A549 (cell line): ENCODE data around the gene ATXN3L. TPM values are rescaled to one million over a fixed set of nuclear protein-coding genes. Genes with fewer than 3 reads are reported as not detected.

Experiments
- ATAC-seq, 2 experiments: fragments of 200-7000 bp in 1 of 2; fragments of >200 bp in 1 of 2; cut with Nextera tagmentation in 1 of 2; cut with Tn5 transposase in 1 of 2; 3 replicates each; pipeline versions ENCODE4 v1.8.0 to v1.9.1; 2018 to 2020; ENCODE audit warnings: mild to moderate bottlenecking in 1 of 2, moderate library complexity in 1 of 2
- CTCF ChIA-PET: fragments of 300-600 bp; sonication (Branson Sonifier 250); formaldehyde crosslinking; extraction: SDS; loops from one replicate; lab custom pipeline; 2021; ENCODE audit warnings: antibody characterized with exemption, inconsistent platforms; lab: Yijun Ruan, JAX
- POLR2A ChIA-PET: fragments of 350-600 bp; formaldehyde crosslinking; extraction: SDS; loops from one replicate; lab custom pipeline; 2021; ENCODE audit warnings: antibody characterized with exemption, inconsistent platforms; lab: Yijun Ruan, JAX
- DNase-seq, 2 experiments: peaks; one replicate each; pipeline versions ENCODE4 v3.0.0 to v3.0.0-alpha.2; 2011 to 2016; ENCODE audit warnings: low read depth in 1 of 2, low spot score in 1 of 2
- FAIRE-seq: peaks from 2 replicates; lab custom pipeline; 2011; peaks lifted over from hg19 to GRCh38; lab: Jason Lieb, UNC
- H3K27ac ChIP-seq, 2 experiments: fragments of >200 bp; sonication (Bioruptor Twin); formaldehyde crosslinking; 3 replicates each; pipeline ENCODE4 v1.5.1; 2016 to 2017
- H3K4me1 ChIP-seq: fragments of >200 bp; sonication (Bioruptor Twin); formaldehyde crosslinking; 3 replicates; pipeline ENCODE4 v1.6.1; 2016
- H3K4me2 ChIP-seq: fragments of >200 bp; sonication (Bioruptor Twin); formaldehyde crosslinking; 3 replicates; pipeline ENCODE4 v1.6.1; 2016
- H3K4me3 ChIP-seq: fragments of >200 bp; sonication (Bioruptor Twin); formaldehyde crosslinking; 3 replicates; pipeline ENCODE4 v1.5.1; 2016
- H3K9me3 ChIP-seq: fragments of >200 bp; sonication (Bioruptor Twin); formaldehyde crosslinking; 3 replicates; pipeline ENCODE4 v1.6.1; 2016
- ATOH8 ChIP-seq: fragments of 250-450 bp; sonication (Bioruptor Pico); IDR thresholded peaks from 2 replicates; pipeline ENCODE4 v1.5.0; 2020; ENCODE audit warnings: low read depth, mild to moderate bottlenecking, moderate library complexity
- BHLHE40 ChIP-seq: IDR thresholded peaks from 2 replicates; pipeline ENCODE4 v1.6.1; 2012; ENCODE audit warnings: low read depth, low read length, inconsistent platforms
- CBX8 ChIP-seq: fragments of 200-600 bp; sonication (generic); IDR thresholded peaks from 2 replicates; pipeline ENCODE4 v1.6.1; 2016
- EP300 ChIP-seq, 2 experiments: fragments of >200 bp; sonication (Bioruptor Twin); formaldehyde crosslinking; IDR thresholded peaks; 2 replicates in 1 of 2; 3 replicates in 1 of 2; pipeline ENCODE4 v1.6.1; 2016 to 2017
- ESRRA ChIP-seq: fragments of 150-350 bp; IDR thresholded peaks from 2 replicates; pipeline ENCODE4 v1.6.1; 2014; ENCODE audit warnings: mild to moderate bottlenecking, low read length, borderline replicate concordance
- FOSL2 ChIP-seq, 2 experiments: fragments of 450-650 bp in 1 of 2; fragments of >200 bp in 1 of 2; sonication (Bioruptor Twin) in 1 of 2; formaldehyde crosslinking; IDR thresholded peaks; 2 replicates each; pipeline versions ENCODE4 v1.5.0 to v1.6.1; 2016 to 2020; ENCODE audit warnings: mild to moderate bottlenecking in 1 of 2, moderate library complexity in 1 of 2
- FOXS1 ChIP-seq: fragments of 250-450 bp; sonication (Bioruptor Pico); IDR thresholded peaks from 2 replicates; pipeline ENCODE4 v1.5.0; 2020; ENCODE audit warnings: mild to moderate bottlenecking, moderate library complexity
- HES2 ChIP-seq: fragments of >200 bp; sonication (Bioruptor Twin); formaldehyde crosslinking; IDR thresholded peaks from 2 replicates; pipeline ENCODE4 v1.6.1; 2016
- HMGXB4 ChIP-seq: fragments of 250-450 bp; sonication (Bioruptor Pico); IDR thresholded peaks from 2 replicates; pipeline ENCODE4 v1.5.0; 2021; ENCODE audit warnings: mild to moderate bottlenecking, moderate library complexity, borderline replicate concordance
- HOXA7 ChIP-seq: fragments of 250-450 bp; sonication (Bioruptor Pico); IDR thresholded peaks from 2 replicates; pipeline ENCODE4 v1.5.0; 2020; ENCODE audit warnings: mild to moderate bottlenecking, moderate library complexity
- JUNB ChIP-seq: fragments of >200 bp; sonication (Bioruptor Twin); formaldehyde crosslinking; IDR thresholded peaks from 2 replicates; pipeline ENCODE4 v1.6.1; 2016
- KDM5A ChIP-seq: fragments of 200-600 bp; sonication (generic); IDR thresholded peaks from 2 replicates; pipeline ENCODE4 v1.6.1; 2016; ENCODE audit warnings: antibody characterized with exemption, mild to moderate bottlenecking
- MAZ ChIP-seq: fragments of 150-350 bp; IDR thresholded peaks from 2 replicates; pipeline ENCODE4 v1.6.1; 2014; ENCODE audit warnings: antibody characterized with exemption, low read depth, low read length, borderline replicate concordance
- RARB ChIP-seq: fragments of 250-450 bp; sonication (Bioruptor Pico); IDR thresholded peaks from 2 replicates; pipeline ENCODE4 v1.8.0; 2021; ENCODE audit warnings: mild to moderate bottlenecking, moderate library complexity
- RCOR1 ChIP-seq: fragments of 150-350 bp; IDR thresholded peaks from 2 replicates; pipeline ENCODE4 v1.6.1; 2014; ENCODE audit warnings: antibody characterized with exemption, low read length, low read depth
- REST ChIP-seq: fragments of 200-600 bp; sonication (generic); IDR thresholded peaks from 2 replicates; pipeline ENCODE4 v1.6.1; 2016; ENCODE audit warnings: antibody characterized with exemption, mild to moderate bottlenecking, moderate library complexity
- RFX5 ChIP-seq: fragments of 450-650 bp; IDR thresholded peaks from 2 replicates; pipeline ENCODE4 v1.7.1; 2014; ENCODE audit warnings: antibody characterized with exemption, mild to moderate bottlenecking, moderate library complexity
- SMC3 ChIP-seq: fragments of >200 bp; sonication (Bioruptor Twin); formaldehyde crosslinking; IDR thresholded peaks from 3 replicates; pipeline ENCODE4 v1.6.1; 2018; ENCODE audit warnings: inconsistent platforms
- TFCP2L1 ChIP-seq: fragments of 250-450 bp; sonication (Bioruptor Pico); IDR thresholded peaks from 2 replicates; pipeline ENCODE4 v1.5.0; 2021; ENCODE audit warnings: mild to moderate bottlenecking
- ZSCAN20 ChIP-seq: fragments of 250-450 bp; sonication (Bioruptor Pico); IDR thresholded peaks from 2 replicates; pipeline ENCODE4 v1.8.0; 2022; ENCODE audit warnings: mild to moderate bottlenecking, moderate library complexity
- WGBS: methylation state at CpG from one replicate; pipeline ENCODE4 v1.1.6; 2017; ENCODE audit errors: missing lambda C conversion rate; 5-methylcytosine and 5-hydroxymethylcytosine counted together
- polyA plus RNA-seq, 4 experiments: library from polyadenylated mRNA; depleted of rRNA in 3 of 4; stranded (reverse); fragments of >200 nt; fragmentation: RNase III in 1 of 4; extraction: RNeasy Plus Mini Kit Qiagen cat#74134 plus additional on column Dnase treatment in 1 of 4; gene quantifications; 2 replicates in 3 of 4; 3 replicates in 1 of 4; pipeline ENCODE4 v1.2.3, GENCODE V29; 2011 to 2017
- TF ChIP-seq, protein P1 (sequence below): fragments of >200 bp; sonication (Bioruptor Twin); formaldehyde crosslinking; IDR thresholded peaks from 3 replicates; pipeline ENCODE4 v1.6.1; 2016

Gene ATXN3L
- polyA plus RNA-seq, 2 of the 4 experiments (the other 2 are of a cell fraction), result not detected

- TF ChIP-seq BHLHE40 (no peak), SMC3 (no peak)
Measured at GRCh38 chrX:13288671-13289070, 31.2 kb downstream of the ATXN3L start (continued).

GRCh38 chrX:13287816-13288215, 32.0 kb downstream of the ATXN3L start:
- H3K4me3 ChIP-seq, result no peak overlapping the region
- peaks cover 22% of the 10 kb centered on the region for H3K4me1 ChIP-seq
- WGBS, result 40% methylated on average over 2 of the region's 2 CpGs
- peaks cover 13% of the 10 kb centered on the region; the same call in 1 of the 3 replicates for H3K9me3 ChIP-seq
- no peak for TF ChIP-seq RFX5
- TF ChIP-seq HES2, result no peak
- no peak for TF ChIP-seq FOXS1 (CRISPR knock-in tag)
- TF ChIP-seq MAZ, result no peak
- TF ChIP-seq, protein P1, sequence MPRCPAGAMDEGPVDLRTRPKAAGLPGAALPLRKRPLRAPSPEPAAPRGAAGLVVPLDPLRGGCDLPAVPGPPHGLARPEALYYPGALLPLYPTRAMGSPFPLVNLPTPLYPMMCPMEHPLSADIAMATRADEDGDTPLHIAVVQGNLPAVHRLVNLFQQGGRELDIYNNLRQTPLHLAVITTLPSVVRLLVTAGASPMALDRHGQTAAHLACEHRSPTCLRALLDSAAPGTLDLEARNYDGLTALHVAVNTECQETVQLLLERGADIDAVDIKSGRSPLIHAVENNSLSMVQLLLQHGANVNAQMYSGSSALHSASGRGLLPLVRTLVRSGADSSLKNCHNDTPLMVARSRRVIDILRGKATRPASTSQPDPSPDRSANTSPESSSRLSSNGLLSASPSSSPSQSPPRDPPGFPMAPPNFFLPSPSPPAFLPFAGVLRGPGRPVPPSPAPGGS, result no peak
- TF ChIP-seq ZSCAN20, result no peak
- no peak for FAIRE-seq
- ATAC-seq, result no peak
- DNase-seq, result no peak
- peak overlapping the region; percentile 51 for H3K4me2 ChIP-seq
- CTCF ChIA-PET, result no interaction called here
- POLR2A ChIA-PET, result no interaction called here
- H3K27ac ChIP-seq, result peak overlapping the region in 1 of 2 experiments; percentile 61; a peak in 3 of 6 replicates

- no peak for TF ChIP-seq MAZ
- TF ChIP-seq BHLHE40, result no peak
- no peak for TF ChIP-seq ESRRA
- TF ChIP-seq FOSL2 (IDR thresholded peaks at IDR 0.05), result no peak
- TF ChIP-seq FOSL2 (CRISPR knock-in tag; IDR thresholded peaks at IDR 0.05), result no peak
- no peak for TF ChIP-seq RARB (CRISPR knock-in tag)
- TF ChIP-seq CBX8, result no peak
- TF ChIP-seq EP300 (IDR thresholded peaks at IDR 0.05), result no peak
- TF ChIP-seq KDM5A, result no peak
- TF ChIP-seq HMGXB4 (CRISPR knock-in tag), result no peak
- TF ChIP-seq ATOH8, result no peak
- TF ChIP-seq, protein P1, result no peak
- TF ChIP-seq RCOR1, result no peak
- TF ChIP-seq REST, result no peak
- no peak for TF ChIP-seq TFCP2L1
- no peak for TF ChIP-seq HES2
- no peak for TF ChIP-seq JUNB
- TF ChIP-seq HOXA7, result no peak
- Histone ChIP-seq H3K4me1 (peaks cover 22% of the 10 kb centered on the region), H3K27ac (peak overlapping the region in 1 of 2 experiments; percentile 45; a peak in 2 of 6 replicates), H3K4me2 (no peak overlapping the region), H3K4me3 (no peak overlapping the region), H3K9me3 (peaks cover 13% of the 10 kb centered on the region; the same call in 2 of the 3 replicates)
- ATAC-seq, result no peak
- CTCF ChIA-PET, result interaction anchor here (0.8 kb wide), 1 partner anchor 160 kb away, joined by 3 read pairs; no protein-coding TSS in a partner anchor
- no peak for DNase-seq
- WGBS, result 80% methylated on average over 5 of the region's 7 CpGs
- POLR2A ChIA-PET, result no interaction called here
- no peak for FAIRE-seq
Measured at GRCh38 chrX:13285693-13286092, 34.2 kb downstream of the ATXN3L start.
